Astrocyte (in vitro differentiated cells and primary cell): ENCODE results near the gene LRRC43. TPM values are rescaled to one million over a fixed set of nuclear protein-coding genes. Genes with fewer than 3 reads are reported as not detected.

Source experiments
- DNase-seq: peaks from one replicate; pipeline ENCODE4 v3.0.0-alpha.2; 2010; ENCODE audit warnings: low read depth
- FAIRE-seq: peaks from 2 replicates; lab custom pipeline; 2011; peaks lifted over from hg19 to GRCh38; lab: Jason Lieb, UNC
- H2AFZ ChIP-seq: 2 replicates; pipeline ENCODE4 v1.6.0; 2012; ENCODE audit warnings: low read depth, low read length, inconsistent platforms
- H3K27ac ChIP-seq: 2 replicates; pipeline ENCODE4 v1.5.1; 2011; ENCODE audit warnings: low read depth, low read length, inconsistent platforms
- H3K27me3 ChIP-seq: 2 replicates; pipeline ENCODE4 v1.6.0; 2011; ENCODE audit warnings: low read length, inconsistent platforms; ENCODE audit not compliant: insufficient read depth
- H3K36me3 ChIP-seq: 2 replicates; pipeline ENCODE4 v1.5.1; 2011; ENCODE audit warnings: low read length, inconsistent platforms; ENCODE audit not compliant: insufficient read depth
- H3K4me1 ChIP-seq: 2 replicates; pipeline ENCODE4 v1.5.1; 2011; ENCODE audit warnings: low read length, inconsistent platforms; ENCODE audit not compliant: insufficient read depth
- H3K4me2 ChIP-seq: 2 replicates; pipeline ENCODE4 v1.6.0; 2012; ENCODE audit warnings: low read length, inconsistent platforms
- H3K4me3 ChIP-seq: 2 replicates; pipeline ENCODE4 v1.5.1; 2011; ENCODE audit warnings: low read depth, mild to moderate bottlenecking, low read length, inconsistent platforms; ENCODE audit not compliant: insufficient read depth
- H3K79me2 ChIP-seq: 2 replicates; pipeline ENCODE4 v1.6.0; 2012; ENCODE audit warnings: mild to moderate bottlenecking, low read length, inconsistent platforms; ENCODE audit not compliant: insufficient read depth
- H3K9ac ChIP-seq: 2 replicates; pipeline ENCODE4 v1.6.0; 2012; ENCODE audit warnings: mild to moderate bottlenecking, low read length, inconsistent platforms
- H3K9me3 ChIP-seq: 2 replicates; pipeline ENCODE4 v1.5.1; 2012; ENCODE audit warnings: low read depth, mild to moderate bottlenecking, low read length, inconsistent platforms; ENCODE audit not compliant: insufficient read depth
- H4K20me1 ChIP-seq: 2 replicates; pipeline ENCODE4 v1.6.0; 2012; ENCODE audit warnings: low read length, inconsistent platforms; ENCODE audit not compliant: insufficient read depth
- H3K27ac Mint-ChIP-seq: one replicate; pipeline ENCODE4 v1.8.0; 2021; ENCODE audit warnings: mild to moderate bottlenecking, mixed read lengths; ENCODE audit not compliant: unreplicated experiment
- H3K27me3 Mint-ChIP-seq: one replicate; pipeline ENCODE4 v1.8.0; 2021; ENCODE audit warnings: low read depth, mixed read lengths; ENCODE audit not compliant: unreplicated experiment
- H3K36me3 Mint-ChIP-seq: one replicate; pipeline ENCODE4 v1.8.0; 2021; ENCODE audit warnings: low read depth, mixed read lengths; ENCODE audit not compliant: unreplicated experiment
- H3K4me1 Mint-ChIP-seq: one replicate; pipeline ENCODE4 v1.8.0; 2021; ENCODE audit warnings: low read depth, mixed read lengths; ENCODE audit not compliant: unreplicated experiment
- H3K4me3 Mint-ChIP-seq: one replicate; pipeline ENCODE4 v1.8.0; 2021; ENCODE audit warnings: mild to moderate bottlenecking, moderate library complexity, mixed read lengths; ENCODE audit not compliant: unreplicated experiment
- H3K9me3 Mint-ChIP-seq: one replicate; pipeline ENCODE4 v1.8.0; 2021; ENCODE audit warnings: mild to moderate bottlenecking, mixed read lengths; ENCODE audit not compliant: unreplicated experiment
- EZH2 ChIP-seq: IDR thresholded peaks from 2 replicates; pipeline ENCODE4 v1.6.1; 2012; ENCODE audit warnings: mild to moderate bottlenecking, low read length, inconsistent platforms; ENCODE audit not compliant: insufficient read depth
- total RNA-seq: library from RNA; stranded (reverse); gene quantifications from 2 replicates; pipeline ENCODE4 v1.2.1, GENCODE V29; 2021
- TF ChIP-seq, protein P1 (sequence below): IDR thresholded peaks from 2 replicates; pipeline ENCODE4 v1.5.1; 2011; ENCODE audit warnings: low read depth, mild to moderate bottlenecking, inconsistent platforms, low read length, moderate library complexity; ENCODE audit not compliant: insufficient read depth

LRRC43 gene
- total RNA-seq, 1 donor from 2014 or later, result 0.73 TPM

DNA sequence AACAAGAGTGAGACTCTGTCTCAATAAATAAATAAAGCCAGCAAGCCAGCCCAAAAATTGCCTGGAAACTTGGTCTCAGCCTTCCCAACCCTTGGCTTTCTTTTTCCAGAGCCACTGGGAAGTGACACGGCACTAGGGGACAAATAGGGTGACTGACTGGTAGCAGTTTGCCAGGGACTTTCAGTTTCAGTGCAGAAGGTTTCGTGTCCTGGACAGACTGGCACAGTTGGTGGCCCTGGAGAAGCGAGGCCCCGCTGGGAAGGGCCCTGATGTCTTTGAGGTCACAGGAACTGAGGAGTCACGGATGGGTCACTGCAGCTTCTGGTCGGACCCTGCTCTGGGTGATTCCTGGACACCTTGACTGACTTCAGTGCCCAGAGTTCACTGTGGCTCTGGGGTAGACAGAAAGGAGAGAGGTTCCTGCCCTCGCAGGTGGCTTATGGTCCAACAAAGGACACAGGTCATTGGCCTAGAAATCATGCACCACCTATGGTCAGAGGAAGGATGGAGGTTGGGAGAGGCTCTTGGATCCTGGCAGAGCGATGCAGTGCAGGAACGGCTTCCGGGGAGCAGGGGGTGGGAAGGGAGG, 2.7 kb downstream of the LRRC43 start:
- H3K27ac ChIP-seq, result no peak overlapping the region
- no peak overlapping the region for H3K9ac ChIP-seq
- FAIRE-seq, result no peak
- no peaks in the 10 kb centered on the region for H3K9me3 ChIP-seq
- no peak overlapping the region for H3K27ac Mint-ChIP-seq
- DNase-seq, result no peak
- H3K4me2 ChIP-seq, result no peak overlapping the region
- TF ChIP-seq, protein P1, sequence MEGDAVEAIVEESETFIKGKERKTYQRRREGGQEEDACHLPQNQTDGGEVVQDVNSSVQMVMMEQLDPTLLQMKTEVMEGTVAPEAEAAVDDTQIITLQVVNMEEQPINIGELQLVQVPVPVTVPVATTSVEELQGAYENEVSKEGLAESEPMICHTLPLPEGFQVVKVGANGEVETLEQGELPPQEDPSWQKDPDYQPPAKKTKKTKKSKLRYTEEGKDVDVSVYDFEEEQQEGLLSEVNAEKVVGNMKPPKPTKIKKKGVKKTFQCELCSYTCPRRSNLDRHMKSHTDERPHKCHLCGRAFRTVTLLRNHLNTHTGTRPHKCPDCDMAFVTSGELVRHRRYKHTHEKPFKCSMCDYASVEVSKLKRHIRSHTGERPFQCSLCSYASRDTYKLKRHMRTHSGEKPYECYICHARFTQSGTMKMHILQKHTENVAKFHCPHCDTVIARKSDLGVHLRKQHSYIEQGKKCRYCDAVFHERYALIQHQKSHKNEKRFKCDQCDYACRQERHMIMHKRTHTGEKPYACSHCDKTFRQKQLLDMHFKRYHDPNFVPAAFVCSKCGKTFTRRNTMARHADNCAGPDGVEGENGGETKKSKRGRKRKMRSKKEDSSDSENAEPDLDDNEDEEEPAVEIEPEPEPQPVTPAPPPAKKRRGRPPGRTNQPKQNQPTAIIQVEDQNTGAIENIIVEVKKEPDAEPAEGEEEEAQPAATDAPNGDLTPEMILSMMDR, result no peak
- TF ChIP-seq EZH2, result no peak
- no peaks in the 10 kb centered on the region for H4K20me1 ChIP-seq
- no peaks in the 10 kb centered on the region for H3K36me3 Mint-ChIP-seq
- no peaks in the 10 kb centered on the region for H3K27me3 ChIP-seq
- peak overlapping the region; percentile 40 for H3K4me3 Mint-ChIP-seq
- H3K4me3 ChIP-seq, result no peak overlapping the region
- no peaks in the 10 kb centered on the region for H3K4me1 ChIP-seq
- peaks cover 17% of the 10 kb centered on the region for H3K27me3 Mint-ChIP-seq
- H3K36me3 ChIP-seq, result no peaks in the 10 kb centered on the region
- peaks cover 2% of the 10 kb centered on the region for H3K4me1 Mint-ChIP-seq
- no peaks in the 10 kb centered on the region for H3K79me2 ChIP-seq
- H3K9me3 Mint-ChIP-seq, result no peaks in the 10 kb centered on the region
- no peak overlapping the region for H2AFZ ChIP-seq

DNA sequence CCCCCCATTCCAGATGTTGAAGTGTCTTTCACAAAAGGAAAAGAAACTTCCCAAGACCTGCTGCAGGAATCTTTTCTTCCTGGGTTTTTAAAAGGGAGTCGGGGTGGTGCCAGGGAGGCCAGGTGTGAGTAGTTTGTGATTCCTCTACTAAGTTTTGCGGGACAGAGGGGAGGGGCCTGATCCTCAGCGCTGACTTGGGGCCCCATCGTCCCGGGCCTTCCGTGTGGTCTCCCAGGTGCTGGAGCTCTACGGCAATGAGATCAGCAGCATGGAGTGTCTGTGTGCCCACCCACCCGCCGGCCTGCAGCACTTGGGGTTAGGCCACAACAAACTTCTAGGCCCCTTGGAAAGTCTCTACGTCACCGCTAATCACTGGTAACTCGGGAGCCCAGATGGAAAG, 4.5 kb downstream of the LRRC43 start:
- Mint-ChIP-seq H3K9me3 (no peaks in the 10 kb centered on the region), H3K4me1 (no peaks in the 10 kb centered on the region), H3K27ac (no peak overlapping the region), H3K36me3 (no peaks in the 10 kb centered on the region), H3K4me3 (no peak overlapping the region), H3K27me3 (peaks cover 19% of the 10 kb centered on the region)
- no peaks in the 10 kb centered on the region for H3K4me1 ChIP-seq
- H3K4me2 ChIP-seq, result no peak overlapping the region
- peaks cover under 1% of the 10 kb centered on the region for H3K27me3 ChIP-seq
- TF ChIP-seq EZH2, result no peak
- TF ChIP-seq, protein P1, result no peak
- no peak for FAIRE-seq
- no peak for DNase-seq
- H4K20me1 ChIP-seq, result no peaks in the 10 kb centered on the region
- no peak overlapping the region for H3K9ac ChIP-seq
- H2AFZ ChIP-seq, result no peak overlapping the region
- H3K79me2 ChIP-seq, result no peaks in the 10 kb centered on the region
- no peak overlapping the region for H3K4me3 ChIP-seq
- H3K36me3 ChIP-seq, result no peaks in the 10 kb centered on the region
- no peak overlapping the region for H3K27ac ChIP-seq
- no peaks in the 10 kb centered on the region for H3K9me3 ChIP-seq

- H3K4me1 Mint-ChIP-seq, result no peaks in the 10 kb centered on the region
- H3K36me3 Mint-ChIP-seq, result no peaks in the 10 kb centered on the region
- peaks cover 2% of the 10 kb centered on the region for H3K27me3 ChIP-seq
- no peak overlapping the region for H3K27ac ChIP-seq
- FAIRE-seq (no peak), DNase-seq (no peak)
- TF ChIP-seq, protein P1, result no peak
- no peak for TF ChIP-seq EZH2
- H3K9ac ChIP-seq, result no peak overlapping the region
- H3K4me3 ChIP-seq, result no peak overlapping the region
- H3K27me3 Mint-ChIP-seq, result peaks cover 11% of the 10 kb centered on the region
- H3K9me3 Mint-ChIP-seq, result no peaks in the 10 kb centered on the region
- no peak overlapping the region for H3K4me3 Mint-ChIP-seq
- no peak overlapping the region for H3K27ac Mint-ChIP-seq
- H3K79me2 ChIP-seq, result no peaks in the 10 kb centered on the region
- H3K36me3 ChIP-seq, result no peaks in the 10 kb centered on the region
- no peaks in the 10 kb centered on the region for H3K9me3 ChIP-seq
- H4K20me1 ChIP-seq, result no peaks in the 10 kb centered on the region
- H3K4me1 ChIP-seq, result no peaks in the 10 kb centered on the region
- H3K4me2 ChIP-seq, result no peak overlapping the region
- H2AFZ ChIP-seq, result no peak overlapping the region
These were observed 6.9 kb downstream of the LRRC43 start for GRCh38 chr12:122189626-122190475.
